HG03045 (cell line): ENCODE data around the gene RBM15B.
"Not testable (repeated sequence)": the region's sequence is repeated elsewhere in the genome, so short reads cannot be mapped to it uniquely, and the experiment has no call there.

ENCODE experiments used
- ATAC-seq: cut with Tn5 transposase; IDR thresholded peaks from one replicate; pipeline ENCODE4 v1.9.1; 2021; ENCODE audit warnings: mild to moderate bottlenecking, moderate library complexity; ENCODE audit not compliant: unreplicated experiment

The RBM15B gene

DNA sequence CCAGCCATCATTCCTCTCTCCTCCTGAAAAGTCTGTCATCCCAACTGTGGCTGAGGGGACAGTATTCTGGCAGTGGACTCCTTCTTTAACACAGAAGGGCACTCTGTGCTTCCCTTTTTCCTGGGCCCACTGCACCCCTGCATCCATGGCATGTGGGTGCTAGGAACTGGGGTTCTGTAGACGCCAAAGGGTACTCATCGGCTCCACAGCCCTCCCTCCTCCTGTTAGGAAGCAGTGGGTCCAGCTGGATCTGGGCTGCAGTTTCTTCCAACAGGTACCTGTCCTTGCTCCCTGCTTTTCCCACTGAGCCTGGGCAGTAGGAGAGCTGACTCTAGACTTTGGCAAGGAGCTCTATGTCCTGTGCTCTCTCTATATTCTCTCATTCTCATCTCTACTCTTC lies 12.4 kb upstream of the RBM15B start:
- ATAC-seq: no peak

DNA sequence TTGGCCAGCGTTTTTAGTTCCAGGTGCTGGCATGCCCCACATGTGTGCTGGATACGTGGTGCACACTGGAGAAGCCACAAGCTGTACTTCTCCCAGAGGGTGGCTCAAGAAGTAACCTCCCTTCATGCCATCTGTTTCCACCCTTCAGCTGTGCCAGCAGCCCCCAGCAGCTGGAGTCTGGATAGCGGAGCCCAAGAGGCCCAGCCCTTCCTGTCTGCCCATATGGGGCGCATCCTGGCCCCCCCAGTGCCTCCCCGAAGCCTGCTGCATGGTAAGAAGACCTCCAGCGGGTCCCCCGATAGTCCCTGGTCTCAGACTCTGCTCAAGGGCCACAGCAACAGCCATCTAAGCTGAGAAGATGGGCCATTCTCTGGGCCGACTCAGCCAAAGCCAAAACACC lies 11.8 kb upstream of the RBM15B start:
- ATAC-seq: no peak

DNA sequence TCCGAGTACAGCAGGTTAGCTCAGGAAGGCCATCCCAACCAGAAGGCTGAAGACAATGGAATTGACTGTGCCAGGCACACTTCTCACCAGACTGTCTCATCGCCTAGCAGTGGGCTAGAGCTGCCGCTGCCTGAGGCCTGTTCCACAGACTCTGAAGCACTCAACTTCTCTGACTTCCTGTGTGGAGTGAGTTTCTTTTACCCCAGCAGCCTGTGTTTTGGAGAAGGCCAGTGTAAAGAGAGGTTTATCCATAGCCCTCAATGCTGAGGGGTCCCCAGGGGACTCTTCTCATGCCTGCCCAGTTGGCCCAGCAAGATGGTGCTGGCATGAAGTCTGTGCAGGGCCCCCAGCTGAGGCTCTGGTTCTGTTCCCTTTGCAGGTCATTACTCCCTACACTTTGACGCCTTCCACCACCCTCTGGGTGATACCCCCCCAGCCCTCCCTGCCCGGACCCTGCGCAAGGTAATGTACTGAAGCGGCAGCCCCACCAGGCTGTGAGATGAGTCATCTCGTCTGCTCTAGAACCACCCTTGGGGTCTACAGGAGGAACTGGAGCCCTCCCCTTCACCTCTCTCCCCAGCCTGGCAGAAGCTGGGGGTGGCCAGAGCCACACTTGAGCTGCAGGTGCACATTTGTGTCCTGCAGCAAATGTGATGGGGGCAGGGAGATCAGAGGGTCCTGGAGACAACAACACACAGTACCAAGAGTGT lies 11.2 kb upstream of the RBM15B start:
- ATAC-seq: no peak

DNA sequence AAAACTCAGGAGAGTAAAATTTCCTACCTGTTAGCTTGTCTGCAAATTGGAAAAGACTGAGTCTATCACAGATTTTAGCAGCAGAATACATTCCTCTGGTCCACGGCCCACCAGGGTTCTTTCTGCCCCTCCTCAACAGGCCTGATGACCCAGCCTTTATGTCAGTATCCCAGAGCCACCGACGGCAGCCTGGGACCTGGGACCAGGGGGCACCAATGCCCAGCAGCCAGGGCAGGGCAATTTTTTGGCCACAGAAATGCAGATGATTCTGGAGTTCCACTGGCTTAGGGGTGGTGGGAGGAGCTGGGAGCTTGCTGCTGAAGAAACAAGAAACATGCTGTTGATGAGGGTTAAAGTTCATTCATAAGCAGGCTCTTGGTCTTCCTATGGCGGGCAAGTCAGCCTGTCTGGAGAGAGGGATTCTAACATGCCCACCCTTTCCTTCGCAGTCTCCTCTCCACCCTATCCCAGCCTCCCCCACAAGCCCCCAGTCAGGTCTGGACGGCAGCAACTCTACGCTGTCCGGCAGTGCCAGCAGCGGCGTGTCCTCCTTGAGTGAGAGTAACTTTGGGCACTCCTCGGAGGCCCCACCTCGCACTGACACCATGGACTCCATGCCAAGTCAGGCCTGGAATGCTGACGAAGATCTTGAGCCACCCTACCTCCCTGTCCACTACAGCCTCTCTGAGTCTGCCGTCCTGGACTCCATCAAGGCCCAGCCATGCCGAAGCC lies 10.3 kb upstream of the RBM15B start:
- ATAC-seq: no peak

DNA sequence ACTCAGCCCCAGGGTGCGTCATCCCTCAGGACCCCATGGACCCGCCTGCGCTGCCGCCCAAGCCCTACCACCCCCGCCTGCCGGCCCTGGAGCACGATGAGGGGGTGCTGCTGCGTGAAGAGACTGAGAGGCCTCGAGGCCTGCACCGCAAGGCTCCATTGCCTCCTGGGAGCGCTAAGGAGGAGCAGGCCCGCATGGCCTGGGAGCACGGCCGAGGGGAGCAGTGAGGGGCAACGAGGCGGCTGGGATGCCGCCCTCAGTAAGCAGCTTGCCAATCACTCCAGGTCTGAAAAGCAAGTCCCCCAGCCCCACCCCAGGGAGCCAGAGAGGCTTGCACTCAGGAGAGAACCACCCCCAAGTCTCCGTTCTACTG lies 9.8 kb upstream of the RBM15B start:
- ATAC-seq: no peak

DNA sequence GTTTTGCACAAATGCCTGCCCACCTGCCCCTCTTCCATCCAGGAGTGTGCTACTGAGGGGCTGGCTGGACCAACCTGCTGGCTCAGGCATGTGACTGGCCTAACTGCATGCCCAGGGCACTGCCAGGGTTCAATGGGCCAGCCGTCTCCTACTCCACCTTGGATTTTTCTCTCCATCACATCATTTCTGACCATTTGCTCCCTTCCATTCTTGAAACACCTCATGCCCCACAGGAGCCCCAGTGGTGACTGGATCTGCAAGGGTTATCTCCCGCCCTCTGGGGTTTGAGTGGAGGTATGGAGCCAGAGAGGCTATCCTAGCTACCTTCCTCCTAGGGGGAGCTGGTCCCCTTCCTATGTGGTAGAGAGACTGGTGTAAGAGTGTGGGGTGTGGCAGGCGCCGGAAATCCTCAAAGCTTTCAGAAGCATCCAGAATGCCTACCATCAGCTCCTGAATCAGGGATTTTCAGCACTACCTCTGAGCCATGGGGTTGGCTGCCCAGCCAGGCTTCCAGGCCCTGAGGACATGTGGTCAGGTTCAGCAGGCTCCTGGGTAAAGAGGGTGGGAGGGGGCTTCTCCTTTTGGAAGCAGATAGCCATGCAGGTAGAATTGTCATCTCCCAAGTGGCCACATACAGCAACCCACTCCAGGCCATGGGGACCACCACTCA lies 8.9 kb upstream of the RBM15B start:
- ATAC-seq: no peak

DNA sequence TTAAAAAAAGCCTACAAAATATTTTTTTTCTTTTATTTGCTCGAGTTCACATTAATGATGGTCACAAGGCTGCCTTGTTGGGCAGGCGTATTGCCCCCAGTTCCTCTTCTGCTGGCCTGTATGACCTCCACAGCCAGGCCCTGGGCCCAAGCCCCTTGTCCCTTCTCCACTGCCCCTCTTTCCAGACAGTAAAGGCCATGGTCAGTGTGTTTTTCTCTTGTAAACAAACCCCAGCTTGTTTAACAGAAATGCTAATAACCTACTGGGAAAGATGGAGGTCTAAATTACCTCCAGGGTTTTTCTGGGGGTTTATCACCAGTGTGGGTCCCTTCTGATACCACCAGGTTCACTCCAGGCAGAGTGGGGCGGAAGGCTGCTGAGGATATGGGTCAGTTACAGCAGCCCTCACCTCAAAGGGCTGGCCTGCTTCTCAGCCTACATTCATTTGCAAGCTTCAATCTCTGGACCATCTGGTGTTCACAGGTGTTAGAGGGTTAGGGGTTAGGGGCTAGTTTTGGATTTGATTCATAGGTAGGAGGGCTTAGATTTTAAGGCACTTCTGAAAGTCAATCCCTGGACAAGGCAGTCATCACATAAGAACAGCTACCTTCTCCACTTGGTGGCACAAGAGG lies 8.0 kb upstream of the RBM15B start:
- ATAC-seq: no peak

DNA sequence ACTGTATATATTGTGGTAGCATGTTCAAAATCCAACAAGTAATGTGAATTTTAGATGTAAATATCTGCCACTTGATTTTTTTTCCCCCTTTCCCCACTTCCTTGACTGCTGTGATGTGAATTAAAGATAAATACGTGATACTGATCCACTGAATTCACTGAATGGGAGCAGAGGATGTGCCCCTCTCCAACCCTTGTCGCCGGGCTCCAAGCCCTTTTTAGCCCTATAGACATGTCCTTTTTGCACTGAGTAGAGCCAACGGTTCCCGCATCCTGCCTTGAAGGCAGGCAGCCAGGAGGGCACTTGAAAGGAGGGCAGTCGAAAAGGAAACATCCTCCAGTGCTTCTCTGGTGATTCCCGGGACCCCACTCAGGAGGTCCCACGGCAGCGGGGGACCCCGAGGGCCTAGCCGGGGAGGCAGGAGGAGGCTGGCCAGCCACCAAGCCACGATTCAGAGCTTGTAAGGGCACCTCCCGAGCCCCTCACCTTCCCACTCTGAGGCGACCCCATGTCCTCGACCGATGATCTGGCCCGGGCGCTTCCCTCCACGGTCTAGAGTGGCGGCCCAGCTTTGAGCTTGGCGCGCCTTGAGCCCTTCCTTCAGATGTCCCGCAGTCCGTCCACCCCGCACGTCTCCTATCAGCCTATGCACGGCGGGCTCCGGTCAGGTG lies 6.9 kb upstream of the RBM15B start:
- ATAC-seq: peak; percentile 23

DNA sequence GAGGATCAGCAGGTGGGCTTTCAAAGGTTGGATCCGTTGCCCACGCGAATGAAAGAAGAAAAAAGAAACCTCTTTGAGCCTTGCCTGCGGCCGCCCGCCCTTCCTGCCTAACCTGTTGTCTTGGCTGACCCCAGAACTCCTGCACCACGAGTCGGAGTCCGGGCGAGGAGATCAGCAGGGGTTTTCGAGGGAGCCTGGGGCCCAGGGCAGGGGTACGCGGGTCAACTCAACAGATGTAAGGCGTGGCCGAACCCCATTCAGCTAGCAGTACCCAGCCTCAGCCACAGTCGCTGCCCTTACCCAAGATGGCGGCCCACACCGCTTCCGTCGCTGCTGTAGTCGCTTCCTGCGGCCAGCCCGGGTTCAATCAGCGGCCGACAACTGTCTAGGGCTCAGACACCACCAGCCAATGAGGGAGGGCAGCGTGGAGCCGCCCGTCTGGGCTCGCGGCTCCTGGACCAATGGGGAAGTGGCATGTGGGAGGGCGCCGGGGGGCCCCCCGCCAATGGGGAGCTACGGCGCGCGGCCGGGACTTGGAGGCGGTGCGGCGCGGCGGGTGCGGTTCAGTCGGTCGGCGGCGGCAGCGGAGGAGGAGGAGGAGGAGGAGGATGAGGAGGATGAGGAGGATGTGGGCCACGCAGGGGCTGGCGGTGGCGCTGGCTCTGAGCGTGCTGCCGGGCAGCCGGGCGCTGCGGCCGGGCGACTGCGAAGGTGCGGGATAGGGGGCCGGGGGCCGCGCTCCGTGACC lies 6.2 kb upstream of the RBM15B start, which contains the start of gene MANF:
MANF (plus strand) TSS at position 566 of the 748 bp plus-strand sequence; CDS start at position 618, 52 bp downstream.
- peak; percentile 95 for ATAC-seq

DNA sequence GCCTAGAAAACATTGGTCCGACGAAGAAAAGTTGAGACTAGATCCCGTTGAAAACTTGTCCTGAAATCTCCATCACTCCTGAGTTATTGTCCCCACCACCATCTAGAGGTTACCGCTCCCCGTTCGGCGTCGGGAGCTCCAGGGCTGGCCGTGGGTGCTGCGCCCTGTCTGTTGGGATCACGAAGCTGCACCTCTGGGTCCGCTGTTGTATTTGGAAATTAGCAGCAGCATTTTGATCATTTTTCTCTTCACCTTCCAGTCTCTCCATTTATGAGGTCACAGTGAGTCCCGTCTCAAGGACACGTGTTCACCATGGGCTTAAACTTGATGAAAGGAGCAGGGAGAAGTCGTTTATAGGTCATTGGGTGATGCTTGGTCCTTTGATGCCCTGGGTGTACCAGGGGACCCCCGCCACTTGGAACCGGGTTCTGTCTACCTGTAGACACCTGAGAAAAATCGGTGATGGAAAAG lies 5.4 kb upstream of the RBM15B start:
- no peak for ATAC-seq

DNA sequence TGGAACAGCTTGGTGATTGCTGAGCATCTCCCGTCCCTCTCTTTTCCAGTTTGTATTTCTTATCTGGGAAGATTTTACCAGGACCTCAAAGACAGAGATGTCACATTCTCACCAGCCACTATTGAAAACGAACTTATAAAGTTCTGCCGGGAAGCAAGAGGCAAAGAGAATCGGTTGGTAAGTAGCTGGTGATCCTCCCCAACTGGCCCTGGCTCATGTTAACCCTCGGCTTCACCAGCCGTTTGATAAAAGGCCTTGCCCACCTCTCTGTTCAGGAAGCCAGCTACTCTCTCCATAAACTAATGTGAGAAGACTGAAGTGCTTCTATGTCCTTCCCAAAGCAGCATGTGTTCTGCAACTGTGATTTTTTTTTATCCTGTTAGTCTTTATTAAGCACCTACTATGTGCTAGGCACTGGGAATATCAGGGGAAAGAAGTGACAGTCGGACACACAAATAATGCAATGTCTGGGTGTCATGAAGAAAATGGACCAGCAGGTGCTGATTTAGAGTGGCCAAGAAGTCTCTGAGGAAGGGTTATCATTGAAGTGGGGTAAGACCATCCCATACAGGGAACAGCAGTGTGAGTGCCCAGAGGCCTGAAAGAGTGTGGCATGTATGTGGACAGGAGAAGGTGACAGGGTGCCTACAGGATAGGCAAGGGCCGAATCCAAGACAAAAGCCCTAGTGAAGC lies 4.8 kb upstream of the RBM15B start:
- no peak for ATAC-seq

DNA sequence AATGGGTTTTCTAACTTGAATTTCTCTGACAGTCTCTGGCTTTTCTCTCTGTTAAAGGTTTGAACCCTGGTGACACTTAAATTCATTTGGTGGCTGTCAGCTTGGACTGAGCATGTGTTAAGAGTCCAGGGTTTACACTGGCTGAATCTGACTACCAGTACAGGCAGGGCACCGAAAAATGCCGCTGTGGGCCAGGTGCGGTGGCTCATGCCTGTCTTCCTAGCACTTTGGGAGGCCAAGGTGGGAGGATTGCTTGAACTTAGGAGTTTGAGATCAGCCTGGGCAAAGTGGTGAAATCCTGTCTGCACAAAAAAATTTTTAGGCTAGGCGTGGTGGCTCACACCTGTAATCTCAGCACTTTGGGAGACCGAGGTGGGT lies 4.2 kb upstream of the RBM15B start:
- no peak for ATAC-seq

DNA sequence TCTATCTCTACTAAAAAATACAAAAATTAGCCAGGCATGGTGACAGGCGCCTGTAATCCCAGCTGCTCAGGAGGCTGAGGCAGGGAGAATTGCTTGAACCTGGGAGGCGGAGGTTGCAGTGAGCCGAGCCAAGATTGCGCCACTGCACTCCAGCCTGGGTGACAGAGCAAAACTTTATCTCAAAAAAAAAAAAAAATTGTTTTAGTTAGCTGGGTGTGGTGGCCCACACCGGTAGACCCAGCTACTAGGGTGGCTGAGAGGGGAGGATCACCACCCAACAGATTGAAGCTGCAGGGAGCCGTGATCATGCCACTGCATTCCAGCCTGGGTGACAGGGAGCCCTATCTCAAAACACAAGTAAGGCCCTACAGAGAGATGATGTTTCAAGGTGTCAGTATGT lies 3.8 kb upstream of the RBM15B start:
- not testable (repeated sequence) for ATAC-seq

DNA sequence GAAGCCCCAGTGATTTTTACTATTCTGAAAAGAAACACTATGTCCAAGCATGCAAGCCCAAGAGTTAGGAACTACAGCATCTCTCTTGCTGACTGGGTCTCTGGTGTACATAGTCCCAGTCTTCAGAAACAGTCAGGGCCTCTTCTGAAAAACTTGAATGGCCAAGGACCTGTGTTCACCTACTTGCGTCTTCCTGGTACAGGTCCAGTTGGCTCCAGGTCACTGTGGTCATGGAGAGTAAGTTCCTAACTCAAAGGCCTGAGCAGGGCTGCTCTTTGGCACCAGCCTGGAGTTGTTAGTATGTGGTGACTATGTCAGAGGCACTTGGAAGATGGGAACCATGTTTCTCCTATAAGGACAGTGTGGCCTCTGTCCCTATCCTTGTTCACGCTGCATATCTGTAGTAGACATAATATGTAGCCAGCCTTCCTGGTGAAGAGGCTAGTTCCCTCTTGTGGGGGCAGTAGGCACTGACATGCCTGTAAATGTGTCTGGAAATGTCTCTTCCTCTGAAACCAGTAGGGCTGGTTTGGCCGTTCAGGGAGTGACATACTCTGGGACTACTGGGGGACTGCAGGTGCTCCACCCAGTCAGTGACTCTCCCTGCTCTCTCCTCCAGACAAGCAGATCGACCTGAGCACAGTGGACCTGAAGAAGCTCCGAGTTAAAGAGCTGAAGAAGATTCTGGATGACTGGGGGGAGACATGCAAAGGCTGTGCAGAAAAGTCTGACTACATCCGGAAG lies 2.6 kb upstream of the RBM15B start:
- ATAC-seq: no peak

DNA sequence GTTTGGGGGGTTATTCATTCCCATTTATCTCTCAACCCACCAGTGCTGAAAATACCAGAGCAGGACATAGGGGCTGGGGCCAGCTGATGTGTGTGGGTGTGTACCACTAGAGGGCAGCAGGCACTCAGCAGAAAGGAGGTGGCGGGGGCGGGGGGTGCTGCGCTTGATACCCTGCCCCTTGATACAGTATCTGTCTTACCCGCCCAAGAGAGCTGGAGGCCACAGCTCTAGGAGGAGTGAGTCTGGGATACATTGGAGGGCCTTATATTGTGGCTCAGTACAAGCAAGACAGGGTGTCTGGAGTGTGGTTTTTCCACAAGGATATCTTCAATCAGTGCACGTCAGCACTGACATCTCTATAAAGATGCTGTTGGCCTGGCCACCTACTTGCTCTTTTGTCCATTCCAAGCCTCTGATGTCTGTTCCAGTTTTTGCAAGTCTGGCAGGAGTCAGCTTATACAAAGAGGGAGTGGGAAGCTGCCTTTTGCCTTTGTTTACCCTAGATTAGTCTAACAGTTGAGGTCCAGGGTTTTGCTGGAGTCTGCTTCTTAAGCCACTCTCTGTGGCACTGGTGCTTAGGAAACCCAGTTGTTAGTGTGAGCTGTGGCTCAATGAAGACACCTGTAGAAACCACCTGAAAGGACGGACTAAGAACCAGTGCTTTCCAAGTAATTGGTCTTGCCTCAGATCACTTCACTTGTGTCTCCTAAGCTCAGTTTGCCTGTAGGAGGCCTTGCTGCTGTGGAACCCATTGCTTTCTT lies 1.5 kb upstream of the RBM15B start:
- no peak for ATAC-seq

DNA sequence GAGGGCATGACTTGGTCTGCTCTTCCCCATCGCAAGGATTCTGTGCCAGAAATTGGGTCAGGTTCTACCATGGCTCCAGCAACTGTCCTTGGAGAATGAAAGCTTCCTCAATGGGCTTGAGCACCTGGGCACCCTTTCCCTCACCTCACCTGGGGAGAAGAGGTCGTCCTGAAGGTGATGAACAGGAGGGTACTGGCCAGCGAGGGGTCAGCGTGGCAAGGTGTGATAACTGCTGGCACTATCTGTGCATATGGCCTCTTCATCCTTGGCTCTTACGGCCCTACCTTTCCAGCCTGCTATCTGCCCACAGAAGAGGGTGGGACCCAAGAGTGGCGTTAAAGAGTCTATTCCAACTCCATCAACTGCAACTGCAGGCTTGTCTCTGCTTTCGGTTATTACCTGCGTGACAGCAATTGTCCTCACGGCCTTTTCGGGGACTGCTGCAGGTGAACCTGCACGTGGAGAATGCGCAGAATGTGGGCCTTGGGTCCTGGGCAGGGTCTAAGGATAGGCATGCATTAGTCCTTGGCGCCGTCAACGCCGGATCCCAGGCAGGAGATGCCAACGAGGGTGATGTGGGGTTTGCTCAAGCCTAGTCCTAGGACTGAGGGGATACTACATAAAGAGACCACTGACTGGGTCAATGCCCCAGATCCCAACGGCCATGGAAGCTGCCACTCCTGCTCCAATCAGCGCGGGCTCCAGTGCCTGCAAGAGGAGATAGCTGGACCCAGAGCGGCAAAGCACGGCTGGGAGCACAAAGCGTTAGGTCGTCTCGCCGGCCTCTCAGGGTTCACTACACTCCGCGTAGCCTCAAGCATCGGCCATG lies 625 bp upstream of the RBM15B start:
- no peak for ATAC-seq
